K562 (cell line): ENCODE data around the gene EDN2.

ENCODE experiments used
- CHD4 ChIP-seq: fragments of 200-600 bp; sonication (generic); IDR thresholded peaks from 3 replicates; pipeline ENCODE4 v1.6.1; 2012; ENCODE audit warnings: low read depth, mild to moderate bottlenecking, mixed read lengths, low read length, inconsistent platforms; ENCODE audit not compliant: insufficient read depth, insufficient replicate concordance, poor library complexity, severe bottlenecking
- RAD21 ChIP-seq, 2 experiments: fragments of 250-450 bp in 1 of 2; fragments of 450-650 bp in 1 of 2; sonication (Bioruptor Pico) in 1 of 2; formaldehyde crosslinking in 1 of 2; IDR thresholded peaks in 1 of 2; conservative IDR thresholded peaks in 1 of 2; 2 replicates each; pipeline versions ENCODE4 v1.4.0 to v1.8.0; 2020 to 2022; ENCODE audit warnings: mild to moderate bottlenecking in 2 of 2, moderate library complexity in 1 of 2

DNA sequence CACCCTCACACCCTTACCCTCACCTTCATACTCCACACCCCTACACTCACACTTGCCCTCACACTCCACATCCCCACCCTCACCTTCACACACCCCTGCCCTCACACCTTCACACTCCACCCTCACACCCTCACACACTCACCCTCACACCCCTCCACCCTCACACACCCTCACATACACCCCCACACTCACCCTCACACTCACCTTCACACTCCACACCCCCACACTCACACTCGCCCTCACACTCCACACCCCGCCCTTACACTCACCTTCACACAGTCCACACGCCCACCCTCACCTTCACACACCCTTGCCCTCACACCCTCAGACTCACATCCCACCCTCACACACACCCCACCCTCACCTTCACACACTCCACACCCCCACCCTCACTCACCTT, 43.6 kb upstream of the EDN2 start:
- TF ChIP-seq CHD4: no peak
- TF ChIP-seq RAD21 (CRISPR knock-in tag; conservative IDR thresholded peaks at IDR 0.05 in 1 of 2, IDR thresholded peaks at IDR 0.05 in 1 of 2): no peak
